Effector CD4-positive, alpha-beta T cell (primary cell): ENCODE data around the gene IL7R.

Experiments used
- DNase-seq: peaks from one replicate; pipeline ENCODE4 v3.0.0-alpha.2; 2020

Gene IL7R

GRCh38 chr5:35919191-35919590 is 62.5 kb downstream of the IL7R start:
- DNase-seq, result no peak

GRCh38 chr5:35920890-35921289 is 64.2 kb downstream of the IL7R start:
- DNase-seq, result no peak

GRCh38 chr5:35921930-35922329 is 65.2 kb downstream of the IL7R start:
- no peak for DNase-seq

GRCh38 chr5:35922468-35922867 is 65.8 kb downstream of the IL7R start:
- no peak for DNase-seq

- DNase-seq, result no peak
These were observed 67.6 kb downstream of the IL7R start for GRCh38 chr5:35924122-35924949.

- peak; percentile 71 for DNase-seq
These were observed 68.4 kb downstream of the IL7R start for GRCh38 chr5:35924950-35925722.

- peak; percentile 60 for DNase-seq
These were observed 69.8 kb downstream of the IL7R start for GRCh38 chr5:35926389-35927051.
